BE2C (cell line): ENCODE results near the gene EXOSC10.

ENCODE experiments used
- DNase-seq: peaks from one replicate; pipeline ENCODE4 v3.0.0-alpha.2; 2020
- H3K27me3 ChIP-seq: fragments of 250-450 bp; sonication (Bioruptor Pico); 2 replicates; pipeline ENCODE4 v1.5.1; 2020; ENCODE audit warnings: mild to moderate bottlenecking
- H3K36me3 ChIP-seq: fragments of 250-450 bp; sonication (Bioruptor Pico); 2 replicates; pipeline ENCODE4 v1.5.1; 2020; ENCODE audit warnings: mild to moderate bottlenecking
- H3K4me1 ChIP-seq: fragments of 250-450 bp; sonication (Bioruptor Pico); 2 replicates; pipeline ENCODE4 v1.5.1; 2020
- H3K4me3 ChIP-seq: 2 replicates; pipeline ENCODE4 v1.5.1; 2011; ENCODE audit warnings: low read depth, low read length
- H3K9me3 ChIP-seq: fragments of 250-450 bp; sonication (Bioruptor Pico); 2 replicates; pipeline ENCODE4 v1.5.1; 2020
- TF ChIP-seq, protein P1 (sequence below): IDR thresholded peaks from 2 replicates; pipeline ENCODE4 v1.5.1; 2012; ENCODE audit warnings: mild to moderate bottlenecking, low read depth, low read length

EXOSC10 gene

DNA sequence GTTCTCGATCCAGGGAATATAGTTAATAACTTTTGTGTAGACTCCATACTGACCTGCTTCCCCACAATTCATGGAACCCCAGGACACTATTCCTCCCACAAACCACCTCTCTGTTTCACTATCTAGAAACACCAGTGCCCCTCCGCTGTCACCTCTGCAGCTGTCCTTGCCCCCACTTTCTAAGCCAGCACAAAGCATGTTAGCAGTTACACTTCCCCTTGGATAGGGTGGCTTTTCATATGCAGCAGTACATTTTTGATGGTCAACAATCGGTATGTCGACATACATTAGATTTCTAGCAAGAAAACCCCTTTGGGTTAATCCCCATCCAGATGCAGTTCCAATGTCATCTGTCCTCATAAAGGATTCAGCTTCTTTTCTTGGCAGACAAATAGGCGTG, 72.8 kb downstream of the EXOSC10 start:
- Histone ChIP-seq H3K4me1 (no peaks in the 10 kb centered on the region), H3K27me3 (no peaks in the 10 kb centered on the region), H3K36me3 (peaks cover 7% of the 10 kb centered on the region), H3K9me3 (no peaks in the 10 kb centered on the region), H3K4me3 (no peak overlapping the region)
- DNase-seq: no peak
- TF ChIP-seq, protein P1, sequence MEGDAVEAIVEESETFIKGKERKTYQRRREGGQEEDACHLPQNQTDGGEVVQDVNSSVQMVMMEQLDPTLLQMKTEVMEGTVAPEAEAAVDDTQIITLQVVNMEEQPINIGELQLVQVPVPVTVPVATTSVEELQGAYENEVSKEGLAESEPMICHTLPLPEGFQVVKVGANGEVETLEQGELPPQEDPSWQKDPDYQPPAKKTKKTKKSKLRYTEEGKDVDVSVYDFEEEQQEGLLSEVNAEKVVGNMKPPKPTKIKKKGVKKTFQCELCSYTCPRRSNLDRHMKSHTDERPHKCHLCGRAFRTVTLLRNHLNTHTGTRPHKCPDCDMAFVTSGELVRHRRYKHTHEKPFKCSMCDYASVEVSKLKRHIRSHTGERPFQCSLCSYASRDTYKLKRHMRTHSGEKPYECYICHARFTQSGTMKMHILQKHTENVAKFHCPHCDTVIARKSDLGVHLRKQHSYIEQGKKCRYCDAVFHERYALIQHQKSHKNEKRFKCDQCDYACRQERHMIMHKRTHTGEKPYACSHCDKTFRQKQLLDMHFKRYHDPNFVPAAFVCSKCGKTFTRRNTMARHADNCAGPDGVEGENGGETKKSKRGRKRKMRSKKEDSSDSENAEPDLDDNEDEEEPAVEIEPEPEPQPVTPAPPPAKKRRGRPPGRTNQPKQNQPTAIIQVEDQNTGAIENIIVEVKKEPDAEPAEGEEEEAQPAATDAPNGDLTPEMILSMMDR: no peak

DNA sequence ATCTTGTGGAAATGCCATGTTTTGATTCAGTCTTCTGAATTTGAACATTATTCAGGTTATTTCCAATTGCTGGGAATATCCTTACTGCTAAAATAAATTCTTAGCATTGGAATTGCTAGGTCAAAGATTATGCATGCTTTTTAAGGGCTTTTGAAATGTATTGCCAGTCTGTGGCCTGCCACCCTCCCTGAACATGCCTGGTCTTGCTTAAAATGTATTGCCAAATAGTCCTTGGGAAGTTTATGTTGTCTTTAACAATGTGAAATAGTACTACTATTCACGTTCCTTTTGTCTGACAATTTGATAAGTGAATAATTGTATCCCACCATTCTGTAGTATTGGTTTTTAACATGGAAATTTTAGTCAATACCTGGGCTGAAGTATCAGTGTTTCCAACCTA, 73.6 kb downstream of the EXOSC10 start:
- Histone ChIP-seq H3K36me3 (peaks cover 15% of the 10 kb centered on the region), H3K4me3 (no peak overlapping the region)
- DNase-seq: no peak

DNA sequence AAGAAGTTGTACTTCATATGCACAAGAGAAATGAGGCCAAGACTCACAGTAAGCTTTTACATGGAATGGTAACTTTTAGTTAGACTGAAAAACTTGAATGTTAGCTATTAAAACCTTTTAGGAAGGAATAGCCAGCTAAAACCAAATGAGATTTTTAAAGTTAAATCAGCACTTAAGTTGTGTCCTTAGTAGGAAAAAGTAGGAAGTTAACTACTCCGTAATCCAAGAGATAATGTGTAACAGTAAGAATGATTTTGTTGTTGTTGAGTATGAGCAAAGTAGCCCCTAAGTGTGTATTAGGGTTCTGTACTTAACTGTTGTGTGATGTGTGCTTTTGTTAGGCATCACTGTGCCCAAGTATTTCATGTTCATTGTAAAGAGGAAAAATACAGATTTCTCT, 74.1 kb downstream of the EXOSC10 start:
- Histone ChIP-seq H3K9me3 (no peaks in the 10 kb centered on the region), H3K4me1 (no peaks in the 10 kb centered on the region), H3K27me3 (no peaks in the 10 kb centered on the region), H3K36me3 (peaks cover 19% of the 10 kb centered on the region), H3K4me3 (no peak overlapping the region)
- DNase-seq: no peak
- TF ChIP-seq, protein P1: no peak

More for the DNA sequence above, 73.6 kb downstream of the EXOSC10 start:
- TF ChIP-seq, protein P1: no peak
- no peaks in the 10 kb centered on the region for H3K4me1 ChIP-seq
- no peaks in the 10 kb centered on the region for H3K9me3 ChIP-seq
- no peaks in the 10 kb centered on the region for H3K27me3 ChIP-seq

DNA sequence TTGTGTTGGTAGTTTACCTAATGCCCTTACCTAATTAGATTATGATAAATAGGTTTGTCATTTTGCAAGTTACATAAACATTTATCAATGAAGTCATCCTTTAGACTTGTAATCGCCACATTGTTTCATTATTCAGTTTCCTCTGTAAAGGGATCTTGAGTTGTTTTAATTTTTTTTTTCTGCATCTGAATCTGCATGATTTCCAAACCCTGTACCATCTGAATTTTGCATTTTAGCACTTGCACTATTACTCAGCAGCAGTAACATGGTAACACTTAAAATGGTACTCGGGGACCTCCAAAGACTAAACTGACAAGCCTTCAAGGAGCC, 74.8 kb downstream of the EXOSC10 start:
- no peaks in the 10 kb centered on the region for H3K4me1 ChIP-seq
- H3K36me3 ChIP-seq: peaks cover 26% of the 10 kb centered on the region
- TF ChIP-seq, protein P1: no peak
- H3K4me3 ChIP-seq: no peak overlapping the region
- H3K9me3 ChIP-seq: no peaks in the 10 kb centered on the region
- no peak for DNase-seq
- H3K27me3 ChIP-seq: no peaks in the 10 kb centered on the region

DNA sequence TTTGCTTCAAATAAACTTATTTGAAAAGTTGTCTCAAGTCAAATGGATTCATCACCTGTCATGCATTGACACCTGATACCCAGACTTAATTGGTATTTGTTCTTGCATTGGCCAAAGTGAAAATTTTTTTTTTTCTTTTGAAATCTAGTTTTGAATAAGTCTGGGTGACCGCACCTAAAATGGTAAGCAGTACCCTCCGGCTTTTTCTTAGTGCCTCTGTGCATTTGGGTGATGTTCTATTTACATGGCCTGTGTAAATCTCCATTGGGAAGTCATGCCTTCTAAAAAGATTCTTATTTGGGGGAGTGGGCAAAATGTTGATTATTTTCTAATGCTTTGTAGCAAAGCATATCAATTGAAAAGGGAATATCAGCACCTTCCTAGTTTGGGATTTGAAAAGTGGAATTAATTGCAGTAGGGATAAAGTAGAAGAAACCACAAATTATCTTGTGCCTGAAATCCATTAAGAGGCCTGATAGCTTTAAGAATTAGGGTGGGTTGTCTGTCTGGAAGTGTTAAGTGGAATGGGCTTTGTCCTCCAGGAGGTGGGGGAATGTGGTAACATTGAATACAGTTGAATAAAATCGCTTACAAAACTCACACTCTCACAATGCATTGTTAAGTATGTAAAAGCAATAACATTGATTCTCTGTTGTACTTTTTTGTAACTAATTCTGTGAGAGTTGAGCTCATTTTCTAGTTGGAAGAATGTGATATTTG, 75.4 kb downstream of the EXOSC10 start:
- Histone ChIP-seq H3K4me1 (no peaks in the 10 kb centered on the region), H3K27me3 (no peaks in the 10 kb centered on the region), H3K36me3 (peaks cover 26% of the 10 kb centered on the region), H3K9me3 (no peaks in the 10 kb centered on the region), H3K4me3 (no peak overlapping the region)
- TF ChIP-seq, protein P1: no peak
- no peak for DNase-seq

DNA sequence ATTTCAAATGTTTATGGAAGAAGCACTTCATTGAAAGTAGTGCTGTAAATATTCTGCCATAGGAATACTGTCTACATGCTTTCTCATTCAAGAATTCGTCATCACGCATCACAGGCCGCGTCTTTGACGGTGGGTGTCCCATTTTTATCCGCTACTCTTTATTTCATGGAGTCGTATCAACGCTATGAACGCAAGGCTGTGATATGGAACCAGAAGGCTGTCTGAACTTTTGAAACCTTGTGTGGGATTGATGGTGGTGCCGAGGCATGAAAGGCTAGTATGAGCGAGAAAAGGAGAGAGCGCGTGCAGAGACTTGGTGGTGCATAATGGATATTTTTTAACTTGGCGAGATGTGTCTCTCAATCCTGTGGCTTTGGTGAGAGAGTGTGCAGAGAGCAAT, 76.5 kb downstream of the EXOSC10 start:
- TF ChIP-seq, protein P1: no peak
- no peak overlapping the region for H3K4me3 ChIP-seq
- no peaks in the 10 kb centered on the region for H3K9me3 ChIP-seq
- no peaks in the 10 kb centered on the region for H3K4me1 ChIP-seq
- DNase-seq: no peak
- H3K36me3 ChIP-seq: peaks cover 36% of the 10 kb centered on the region
- no peaks in the 10 kb centered on the region for H3K27me3 ChIP-seq
